Smooth muscle cell (in vitro differentiated cells): Measurements from ENCODE around the gene CEACAM19. TPM values are rescaled to one million over a fixed set of nuclear protein-coding genes. Genes with fewer than 3 reads are reported as not detected.

Experiments used
- DNase-seq: peaks from one replicate; lab custom pipeline; 2025; ENCODE audit not compliant: unreplicated experiment; lab: John Stamatoyannopoulos, UW
- H2AFZ ChIP-seq: fragments of 200-600 bp; sonication (generic); 2 replicates; pipeline ENCODE4 v1.6.0; 2016; ENCODE audit warnings: antibody characterized with exemption, low read depth, mild to moderate bottlenecking
- H3F3A ChIP-seq: fragments of 200-600 bp; sonication (generic); 2 replicates; pipeline ENCODE4 v1.6.0; 2017; ENCODE audit warnings: antibody characterized with exemption, low read depth
- H3K27ac ChIP-seq: fragments of 200-600 bp; sonication (generic); 2 replicates; pipeline ENCODE4 v1.5.1; 2016; ENCODE audit warnings: low read depth, mild to moderate bottlenecking
- H3K27me3 ChIP-seq: fragments of 200-600 bp; sonication (generic); 2 replicates; pipeline ENCODE4 v1.6.1; 2016; ENCODE audit warnings: low read depth, mild to moderate bottlenecking
- H3K36me3 ChIP-seq: fragments of 200-600 bp; sonication (generic); 2 replicates; pipeline ENCODE4 v1.5.1; 2016; ENCODE audit warnings: low read depth
- H3K4me1 ChIP-seq: fragments of 200-600 bp; sonication (generic); 2 replicates; pipeline ENCODE4 v1.5.1; 2016; ENCODE audit warnings: low read depth
- H3K4me2 ChIP-seq: fragments of 200-600 bp; sonication (generic); 2 replicates; pipeline ENCODE4 v1.6.0; 2016; ENCODE audit warnings: mild to moderate bottlenecking
- H3K4me3 ChIP-seq: fragments of 200-600 bp; sonication (generic); 2 replicates; pipeline ENCODE4 v1.5.1; 2016; ENCODE audit warnings: mild to moderate bottlenecking
- H3K79me2 ChIP-seq: fragments of 200-600 bp; sonication (generic); 2 replicates; pipeline ENCODE4 v1.6.0; 2016; ENCODE audit warnings: low read depth, mild to moderate bottlenecking
- H3K9ac ChIP-seq: fragments of 200-600 bp; sonication (generic); 2 replicates; pipeline ENCODE4 v1.6.0; 2016; ENCODE audit warnings: low read depth
- H3K9me3 ChIP-seq: fragments of 200-600 bp; sonication (generic); replicated peaks from 2 replicates; pipeline ENCODE4 v1.5.1; 2016; ENCODE audit warnings: low read depth
- H4K20me1 ChIP-seq: fragments of 200-600 bp; sonication (generic); 2 replicates; pipeline ENCODE4 v1.6.0; 2016; ENCODE audit warnings: low read depth
- CTCF ChIP-seq: fragments of 200-600 bp; sonication (generic); IDR thresholded peaks from 2 replicates; pipeline ENCODE4 v1.5.1; 2017; ENCODE audit warnings: borderline replicate concordance, mild to moderate bottlenecking, antibody characterized with exemption; ENCODE audit not compliant: insufficient read depth, poor library complexity, severe bottlenecking
- WGBS: methylation state at CpG from one replicate; pipeline ENCODE4 v1.1.7; 2016; ENCODE audit warnings: low lambda C conversion rate; 5-methylcytosine and 5-hydroxymethylcytosine counted together
- polyA plus RNA-seq: library from polyadenylated mRNA; unstranded; fragments of >200 nt; fragmentation: Nextera tagmentation; extraction: Ambion mirVana; gene quantifications from 2 replicates; pipeline ENCODE4 v1.2.1, GENCODE V29; 2016
- total RNA-seq: library from RNA; depleted of rRNA; stranded (reverse); fragments of >200 nt; gene quantifications from 2 replicates; pipeline ENCODE4 v1.2.3, GENCODE V29; 2014

Gene CEACAM19
- total and polyA plus RNA-seq, 2 experiments from 2014 or later, result 0.81 to 0.88 TPM

- WGBS, result 99% methylated on average over 5 of the region's 5 CpGs
- H3K9me3 ChIP-seq, result no peaks in the 10 kb centered on the region
- no peaks in the 10 kb centered on the region for H3F3A ChIP-seq
- H3K4me3 ChIP-seq, result no peak overlapping the region
- H3K79me2 ChIP-seq, result no peaks in the 10 kb centered on the region
- no peaks in the 10 kb centered on the region for H3K27me3 ChIP-seq
- no peak for DNase-seq
- no peak for TF ChIP-seq CTCF
- no peak overlapping the region for H3K27ac ChIP-seq
- H4K20me1 ChIP-seq, result peaks cover 8% of the 10 kb centered on the region
- H2AFZ ChIP-seq, result no peak overlapping the region
- H3K4me1 ChIP-seq, result no peaks in the 10 kb centered on the region
- H3K9ac ChIP-seq, result no peak overlapping the region
- peaks cover 10% of the 10 kb centered on the region for H3K36me3 ChIP-seq
- H3K4me2 ChIP-seq, result no peak overlapping the region
Observed at GRCh38 chr19:44653343-44653742, 17.9 kb upstream of the CEACAM19 start.

- Histone ChIP-seq H3F3A (no peaks in the 10 kb centered on the region), H3K4me3 (no peak overlapping the region), H3K4me1 (no peaks in the 10 kb centered on the region), H3K79me2 (no peaks in the 10 kb centered on the region), H3K9me3 (no peaks in the 10 kb centered on the region), H4K20me1 (peaks cover under 1% of the 10 kb centered on the region), H3K27ac (no peak overlapping the region), H3K36me3 (peaks cover 10% of the 10 kb centered on the region), H3K27me3 (no peaks in the 10 kb centered on the region), H3K4me2 (no peak overlapping the region), H2AFZ (no peak overlapping the region), H3K9ac (no peak overlapping the region)
- peak; percentile 24 for TF ChIP-seq CTCF
- DNase-seq, result no peak
- WGBS, result 85% methylated on average over 15 of the region's 16 CpGs
Observed at GRCh38 chr19:44653977-44654774, 17.1 kb upstream of the CEACAM19 start.

GRCh38 chr19:44657211-44657921 is 13.9 kb upstream of the CEACAM19 start:
- DNase-seq, result peak; percentile 12
- peaks cover 10% of the 10 kb centered on the region for H3K36me3 ChIP-seq

More at GRCh38 chr19:44657211-44657921, 13.9 kb upstream of the CEACAM19 start:
- no peaks in the 10 kb centered on the region for H4K20me1 ChIP-seq
- H3K4me3 ChIP-seq, result no peak overlapping the region
- no peak overlapping the region for H3K27ac ChIP-seq
- peak; percentile 80 for TF ChIP-seq CTCF
- H3K79me2 ChIP-seq, result no peaks in the 10 kb centered on the region
- no peaks in the 10 kb centered on the region for H3K9me3 ChIP-seq
- H3K4me2 ChIP-seq, result no peak overlapping the region
- no peak overlapping the region for H3K9ac ChIP-seq
- H2AFZ ChIP-seq, result no peak overlapping the region
- no peaks in the 10 kb centered on the region for H3K27me3 ChIP-seq
- H3K4me1 ChIP-seq, result no peaks in the 10 kb centered on the region
- H3F3A ChIP-seq, result no peaks in the 10 kb centered on the region
- 62% methylated on average over 25 of the region's 25 CpGs for WGBS
